ENCODE data around the gene PID1.

The PID1 gene

GRCh38 chr2:228987441-228988155 is 283.5 kb downstream of the PID1 start:
- DNase-seq (ENCODE audit: extremely low read depth, low read depth): no peak
- no peak for TF ChIP-seq CTCF (IDR thresholded peaks at IDR 0.05; ENCODE audit: low read depth, low read length)

- no peak for TF ChIP-seq CTCF (IDR thresholded peaks at IDR 0.05; ENCODE audit: low read depth, low read length)
- no peak for DNase-seq (ENCODE audit: extremely low read depth, low read depth)
These were observed 284.1 kb downstream of the PID1 start for GRCh38 chr2:228986961-228987360.

- no peak for TF ChIP-seq CTCF (IDR thresholded peaks at IDR 0.05; ENCODE audit: low read depth, low read length)
- DNase-seq (ENCODE audit: extremely low read depth, low read depth): no peak
These were observed 287.4 kb downstream of the PID1 start for GRCh38 chr2:228983700-228984099.

GRCh38 chr2:228974169-228974568 is 296.9 kb downstream of the PID1 start:
- no peak for TF ChIP-seq CTCF (IDR thresholded peaks at IDR 0.05; ENCODE audit: low read depth, low read length)
- no peak for DNase-seq (ENCODE audit: extremely low read depth, low read depth)
